Measurements from ENCODE around the gene CPSF6.

DNA sequence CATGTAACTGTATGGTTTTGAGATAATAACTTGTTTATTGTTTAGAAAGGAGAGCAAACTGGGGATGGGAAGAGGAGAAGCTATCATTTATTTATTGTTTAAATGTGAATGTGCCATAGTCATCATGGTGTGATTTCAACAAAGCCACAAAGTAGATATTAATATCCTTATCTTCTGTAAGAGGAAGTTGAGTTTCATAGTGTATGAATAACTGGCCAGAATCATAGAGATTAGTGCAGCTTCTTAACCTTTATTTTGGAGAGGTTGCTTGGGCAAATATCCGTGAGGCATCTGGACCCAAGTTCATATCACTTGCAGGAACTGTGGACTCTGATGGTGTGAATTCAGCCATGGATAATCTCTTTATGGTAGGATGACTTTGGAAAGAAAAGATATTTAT, 82.0 kb downstream of the CPSF6 start:
- no peak for TF ChIP-seq POLR2A (IDR thresholded peaks at IDR 0.05; ENCODE audit: low read depth)
- TF ChIP-seq, protein P1, sequence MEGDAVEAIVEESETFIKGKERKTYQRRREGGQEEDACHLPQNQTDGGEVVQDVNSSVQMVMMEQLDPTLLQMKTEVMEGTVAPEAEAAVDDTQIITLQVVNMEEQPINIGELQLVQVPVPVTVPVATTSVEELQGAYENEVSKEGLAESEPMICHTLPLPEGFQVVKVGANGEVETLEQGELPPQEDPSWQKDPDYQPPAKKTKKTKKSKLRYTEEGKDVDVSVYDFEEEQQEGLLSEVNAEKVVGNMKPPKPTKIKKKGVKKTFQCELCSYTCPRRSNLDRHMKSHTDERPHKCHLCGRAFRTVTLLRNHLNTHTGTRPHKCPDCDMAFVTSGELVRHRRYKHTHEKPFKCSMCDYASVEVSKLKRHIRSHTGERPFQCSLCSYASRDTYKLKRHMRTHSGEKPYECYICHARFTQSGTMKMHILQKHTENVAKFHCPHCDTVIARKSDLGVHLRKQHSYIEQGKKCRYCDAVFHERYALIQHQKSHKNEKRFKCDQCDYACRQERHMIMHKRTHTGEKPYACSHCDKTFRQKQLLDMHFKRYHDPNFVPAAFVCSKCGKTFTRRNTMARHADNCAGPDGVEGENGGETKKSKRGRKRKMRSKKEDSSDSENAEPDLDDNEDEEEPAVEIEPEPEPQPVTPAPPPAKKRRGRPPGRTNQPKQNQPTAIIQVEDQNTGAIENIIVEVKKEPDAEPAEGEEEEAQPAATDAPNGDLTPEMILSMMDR (IDR thresholded peaks at IDR 0.05), result no peak
